SK-MEL-5 (cell line): Measurements from ENCODE around the gene PEX19. TPM values are rescaled to one million over a fixed set of nuclear protein-coding genes. Genes with fewer than 3 reads are reported as not detected.
"Not testable (repeated sequence)": the region's sequence is repeated elsewhere in the genome, so short reads cannot be mapped to it uniquely, and the experiment has no call there.

Source experiments
- DNase-seq: peaks from one replicate; pipeline ENCODE4 v3.0.0-alpha.2; 2016; ENCODE audit warnings: low read depth, low spot score
- in situ Hi-C: cut with HindIII; loops from 2 replicates; pipeline ENCODE4 v1.10.0; 2016; ENCODE audit warnings: low sequenced_read_pairs, high pct_unique_total_duplicates, low pct_unique_long_range_greater_than_20kb
- total RNA-seq: library from RNA; depleted of rRNA; stranded (reverse); fragments of >200 nt; shearing (Covaris generic); gene quantifications from 2 replicates; pipeline ENCODE4 v1.2.3, GENCODE V29; 2014

PEX19 gene
- total RNA-seq, 1 experiment from 2014 or later, result 46.2 TPM

DNA sequence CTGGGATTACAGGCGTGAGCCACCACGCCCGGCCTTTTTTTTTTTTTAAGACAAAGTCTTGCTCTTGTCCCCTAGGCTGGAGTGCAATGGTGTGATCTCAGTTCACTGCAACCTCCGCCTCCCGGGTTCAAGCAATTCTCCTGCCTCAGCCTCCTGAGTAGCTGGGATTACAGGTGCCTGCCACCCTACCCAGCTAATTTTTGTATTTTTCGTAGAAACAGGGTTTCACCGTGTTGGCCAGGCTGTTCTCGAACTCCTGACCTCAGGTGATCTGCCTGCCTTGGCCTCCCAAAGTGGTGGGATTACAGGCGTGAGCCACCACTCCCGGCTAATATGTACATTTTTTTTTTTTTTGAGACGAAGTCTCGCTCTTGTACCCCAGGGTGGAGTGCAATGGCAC, 2.8 kb upstream of the PEX19 start:
- DNase-seq, in situ Hi-C loops: not testable (repeated sequence)

DNA sequence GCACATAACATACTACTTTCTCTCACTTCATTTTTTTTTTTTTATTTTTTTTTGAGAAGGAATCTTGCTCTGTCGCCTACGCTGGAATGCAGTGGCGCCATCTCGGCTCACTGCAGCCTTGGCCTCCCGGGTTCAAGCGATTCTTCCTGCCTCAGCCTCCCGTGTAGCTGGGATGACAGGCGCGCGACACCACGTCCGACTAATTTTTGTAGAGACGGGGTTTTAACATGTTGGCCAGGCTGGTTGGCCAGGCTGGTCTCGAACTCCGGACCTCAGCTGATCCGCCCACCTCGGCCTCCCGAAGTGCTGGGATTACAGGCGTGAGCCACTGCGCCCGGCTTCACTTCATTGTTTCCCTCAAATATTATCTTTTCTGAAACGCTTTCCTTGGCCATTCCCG, 573 bp upstream of the PEX19 start:
- in situ Hi-C loops, result no loop called here
- no peak for DNase-seq

DNA sequence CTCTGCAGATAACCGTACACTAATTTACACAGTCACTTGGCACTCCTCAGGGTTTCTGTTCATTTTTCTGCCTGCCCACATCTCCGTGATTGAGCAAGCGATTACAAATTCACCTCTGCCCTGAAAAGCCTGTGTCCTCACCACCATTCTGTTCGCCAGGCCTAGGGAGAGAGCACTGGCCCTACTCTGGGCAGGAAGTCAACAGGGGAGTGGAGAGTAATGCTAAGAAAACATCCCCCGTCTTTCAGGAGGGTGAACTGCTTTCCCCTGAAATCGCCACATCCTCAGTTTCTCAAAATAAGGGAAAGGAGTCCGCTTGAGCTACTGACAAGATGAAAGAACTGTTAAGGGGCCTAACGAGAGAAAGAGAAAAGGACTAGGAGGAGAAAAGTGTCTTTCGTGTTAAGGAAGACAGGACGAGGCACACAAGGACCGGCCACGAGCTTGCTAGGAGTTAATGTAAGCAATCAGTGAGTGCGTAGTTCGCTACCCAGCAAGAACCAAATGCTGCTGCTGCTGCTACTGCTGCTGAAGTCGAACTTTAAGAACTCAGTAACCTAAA, 632 bp downstream of the PEX19 start:
- in situ Hi-C loops, result no loop called here
- DNase-seq, result peak; percentile 6

DNA sequence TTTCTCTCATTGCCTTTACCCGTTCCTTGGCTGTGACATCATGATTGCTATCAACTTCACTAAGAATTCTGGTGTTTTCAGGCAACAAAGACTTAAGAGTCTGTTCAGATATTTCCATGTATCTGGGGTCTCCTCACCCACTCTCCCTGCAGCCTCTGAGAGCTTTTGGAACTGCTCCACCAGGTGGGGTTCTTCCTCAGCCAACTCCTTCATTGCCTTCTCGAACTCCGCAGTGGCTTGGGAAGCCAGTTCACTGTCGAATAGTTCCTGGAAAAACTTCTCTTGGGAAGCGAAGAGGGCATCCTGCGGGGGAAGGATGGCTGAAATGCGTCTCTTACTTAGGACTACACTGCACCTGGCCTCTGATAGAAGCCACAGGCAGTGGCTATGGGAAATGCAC, 2.1 kb downstream of the PEX19 start:
- in situ Hi-C loops, result no loop called here
- no peak for DNase-seq

DNA sequence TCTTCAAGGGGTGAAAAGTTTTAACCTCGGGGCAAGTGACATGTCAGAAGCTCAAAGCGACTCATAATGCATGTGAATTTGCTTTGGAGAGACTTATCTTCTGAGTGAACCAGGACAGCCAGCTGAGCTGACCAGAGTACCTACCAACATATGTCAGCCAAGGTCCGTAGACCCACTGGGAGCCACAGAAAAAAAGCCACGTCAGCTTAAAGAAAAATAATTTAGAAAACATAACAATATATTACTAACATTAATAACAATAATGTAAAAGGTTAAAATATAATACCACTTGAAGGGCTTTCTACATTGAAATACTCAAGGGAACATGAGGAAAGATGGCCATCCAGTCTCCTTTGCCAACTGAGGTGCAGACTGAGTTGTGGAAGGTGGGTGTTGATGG, 6.9 kb downstream of the PEX19 start:
- in situ Hi-C loops, result no loop called here
- no peak for DNase-seq

DNA sequence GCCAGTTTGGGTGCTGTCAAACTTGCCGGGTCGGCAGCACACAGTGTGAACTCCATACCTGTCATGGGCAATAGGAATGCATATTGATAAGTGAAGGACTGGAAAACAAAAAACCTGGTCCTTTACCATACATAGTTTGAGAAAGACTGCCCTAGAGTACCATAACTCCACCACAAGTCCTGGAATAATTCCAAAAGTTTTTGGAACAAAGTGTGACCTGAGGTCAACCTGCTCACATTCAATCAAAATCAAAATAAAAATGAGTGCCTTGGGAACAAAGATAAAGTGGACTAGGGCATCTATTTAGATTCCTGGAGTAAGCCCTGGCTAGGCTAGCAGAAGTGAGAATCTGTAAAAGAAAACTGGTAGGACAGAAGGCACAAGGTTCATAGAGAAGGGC, 7.6 kb downstream of the PEX19 start:
- DNase-seq, result no peak

DNA sequence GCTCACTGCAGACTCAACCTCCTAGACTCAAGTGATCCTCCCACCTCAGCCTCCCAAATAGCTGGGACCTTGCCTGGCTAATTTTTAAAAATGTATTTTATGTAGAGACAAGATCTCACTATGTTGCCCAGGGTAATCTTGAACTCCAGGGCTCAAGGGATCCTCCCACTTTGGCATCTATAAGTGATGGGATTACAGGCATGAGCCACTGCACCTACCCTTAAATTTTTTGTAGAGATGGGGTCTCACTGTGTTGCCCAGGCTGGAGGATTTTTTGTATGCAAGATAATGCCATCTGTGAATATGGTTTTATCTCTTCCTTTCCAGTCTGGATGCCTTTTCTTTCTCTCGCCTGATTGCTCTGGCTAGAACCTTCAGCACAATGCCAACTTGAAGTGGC, 13.9 kb downstream of the PEX19 start:
- in situ Hi-C loops, result no loop called here

More for the DNA sequence above, 7.6 kb downstream of the PEX19 start:
- in situ Hi-C loops, result no loop called here

DNA sequence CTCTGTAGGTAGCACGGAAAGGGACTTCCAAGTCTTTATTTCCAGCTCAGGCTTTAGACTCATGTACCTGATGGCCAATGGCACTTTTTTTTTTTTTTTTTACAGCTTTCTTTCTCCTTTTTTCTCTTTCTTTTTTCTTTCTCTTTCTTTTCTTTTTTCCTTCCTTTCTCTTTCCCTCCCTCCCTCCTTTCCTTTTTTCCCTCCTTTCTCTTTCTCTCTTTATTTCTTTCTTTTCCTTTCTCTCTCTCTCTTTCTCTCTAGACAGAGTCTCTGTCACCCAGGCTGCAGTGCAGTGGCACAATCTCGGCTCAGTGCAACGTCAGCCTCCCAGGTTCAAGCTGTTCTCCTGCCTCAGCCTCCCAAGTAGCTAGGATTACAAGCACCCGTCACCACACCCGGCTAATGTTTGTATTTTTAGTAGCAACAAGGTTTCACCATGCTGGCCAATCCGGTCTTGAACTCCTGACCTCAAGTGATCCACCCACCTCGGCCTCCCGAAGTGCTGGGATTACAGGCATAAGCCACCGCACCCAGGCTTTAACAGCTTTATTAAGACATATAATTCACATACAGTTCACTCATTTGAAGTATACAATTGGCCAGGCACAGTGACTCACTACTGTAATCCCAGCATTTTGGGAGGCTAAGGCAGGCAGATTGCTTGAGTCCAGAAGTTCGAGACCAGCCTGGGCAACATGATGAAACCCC, 17.5 kb downstream of the PEX19 start:
- in situ Hi-C loops, result no loop called here
- no peak for DNase-seq

More for the DNA sequence above, 13.9 kb downstream of the PEX19 start:
- no peak for DNase-seq

DNA sequence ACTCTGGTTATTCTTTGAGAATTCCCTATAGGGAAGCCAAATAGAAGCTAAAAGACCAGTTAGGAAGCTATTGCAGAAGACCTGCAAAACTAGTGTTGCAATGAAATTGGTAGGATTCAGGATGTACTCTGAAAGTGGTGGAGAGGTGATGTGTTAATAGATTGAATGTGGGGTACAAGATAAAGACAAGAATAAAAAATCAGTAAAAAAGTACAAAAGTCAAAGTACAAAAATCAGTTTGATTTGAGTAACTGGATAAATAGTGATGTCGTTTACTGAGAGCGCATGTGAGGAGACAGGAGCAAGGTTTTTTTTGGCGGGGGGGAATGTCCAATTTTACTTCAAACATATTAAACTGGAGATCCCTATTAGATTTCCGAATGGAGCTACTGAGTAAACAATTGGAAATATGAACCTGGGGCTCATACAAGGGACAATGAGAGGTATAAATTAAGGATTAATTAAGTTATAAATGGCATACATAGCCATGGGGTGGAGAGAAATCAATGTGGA, 20.1 kb downstream of the PEX19 start:
- no peak for DNase-seq
- in situ Hi-C loops, result no loop called here

DNA sequence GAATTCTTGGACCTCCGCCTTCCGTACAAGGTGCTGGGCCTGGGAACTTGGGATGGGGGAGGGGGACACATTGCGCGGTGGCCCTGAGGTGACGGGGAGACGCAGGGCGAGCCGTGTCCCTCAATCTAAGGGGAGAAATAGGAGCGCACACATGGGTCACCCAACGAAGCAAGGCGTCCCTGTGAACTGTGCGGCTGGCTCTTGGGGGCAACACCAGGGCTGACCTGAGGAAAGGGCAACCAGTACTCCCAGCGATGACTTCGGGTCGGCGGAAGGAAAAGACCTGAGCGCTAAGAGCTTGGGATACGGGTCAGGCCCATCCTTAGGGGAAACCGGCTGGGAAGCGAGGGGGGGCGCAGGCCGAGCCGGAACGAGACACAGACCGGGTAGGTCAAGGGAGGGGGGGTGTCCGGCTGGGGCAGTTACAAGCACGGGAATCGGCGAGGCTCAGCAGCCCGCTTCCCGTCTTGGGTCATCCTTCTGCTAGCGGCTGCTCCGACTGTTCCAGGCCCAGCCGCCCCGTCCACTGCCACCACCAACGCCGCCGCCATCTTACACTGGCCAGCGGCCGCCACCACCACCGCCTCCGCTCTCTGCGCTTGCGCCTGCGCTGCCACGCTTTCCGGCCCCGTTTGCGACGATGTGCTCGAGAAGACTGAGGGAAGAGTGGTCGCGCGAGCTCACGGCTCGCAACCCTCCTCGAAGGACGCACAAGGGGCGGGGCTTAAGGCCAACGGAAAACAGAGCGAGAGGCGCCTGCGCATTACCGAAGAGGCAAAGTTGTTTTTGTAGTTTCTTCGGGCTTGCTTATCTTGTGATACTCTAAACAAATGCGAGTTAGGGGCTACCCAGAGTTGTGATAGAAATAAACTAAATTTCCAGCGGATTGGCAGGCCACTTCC, 22.8 kb downstream of the PEX19 start, which contains the start of gene DCAF8:
Gene DCAF8 (minus strand): TSS at position 657 of the 902 bp plus-strand sequence. CDS start 18,541 bp downstream, outside the sequence.
- DNase-seq, result peak; percentile 97
- in situ Hi-C loops, result no loop called here

DNA sequence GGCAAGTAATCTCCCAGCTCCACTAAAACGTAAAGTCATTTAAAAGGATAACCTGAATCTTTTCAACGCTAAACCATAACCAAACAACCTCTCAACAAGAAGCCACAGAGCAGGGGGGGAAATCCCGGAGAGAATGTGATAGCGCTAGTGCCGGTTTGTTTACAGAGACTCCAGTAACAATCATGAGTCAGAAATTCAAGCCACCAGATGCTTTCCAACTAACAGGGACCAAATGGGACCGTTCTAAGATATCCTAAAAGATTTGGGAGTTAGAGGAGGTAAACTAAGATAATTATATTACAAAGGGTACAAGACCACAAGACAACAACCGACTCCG, 23.4 kb downstream of the PEX19 start:
- DNase-seq, result peak; percentile 29
- in situ Hi-C loops, result no loop called here

DNA sequence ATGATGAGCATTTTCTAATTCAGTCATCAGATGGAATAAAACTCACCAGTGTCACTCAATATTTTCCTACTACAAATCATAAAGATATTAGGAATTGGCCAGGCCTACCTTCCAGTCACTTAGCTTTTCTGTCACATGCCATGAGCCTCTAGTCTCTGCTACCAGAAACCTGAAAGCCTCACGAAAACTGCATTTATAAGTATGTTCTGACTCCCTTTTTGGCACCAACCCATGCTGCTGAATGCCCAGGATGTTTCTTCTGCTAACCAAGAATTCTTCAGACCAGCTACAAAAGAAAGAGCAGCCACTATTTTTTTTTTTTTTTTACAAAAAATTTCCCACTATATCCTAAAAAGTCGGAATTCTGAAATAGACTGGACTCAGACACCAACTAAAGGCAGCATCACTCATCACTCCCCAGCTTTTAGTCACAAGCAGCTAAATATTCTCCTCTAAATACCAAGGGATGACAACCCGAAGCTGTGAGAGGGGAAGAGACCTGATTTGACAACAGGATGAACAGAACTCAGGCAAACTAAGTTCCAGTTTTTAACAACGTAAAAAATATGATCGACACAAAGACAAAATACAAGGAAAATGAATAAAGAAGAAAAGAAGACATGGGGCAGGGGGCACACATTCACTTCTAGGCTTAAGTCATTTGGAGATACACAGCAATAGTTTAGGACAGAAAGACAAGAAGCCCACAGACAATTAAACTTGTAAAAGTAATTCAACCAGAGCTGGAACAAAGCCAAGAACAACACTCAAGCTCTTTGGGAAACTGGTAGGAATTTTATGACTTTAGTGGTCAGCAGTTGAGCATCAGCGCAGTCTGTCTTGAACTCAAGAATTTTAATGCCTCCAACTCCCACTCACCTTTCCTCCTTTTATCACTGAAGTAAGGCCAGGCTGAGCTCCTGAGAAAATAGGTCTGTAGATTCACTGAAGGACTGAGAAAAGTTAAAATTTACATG, 24.2 kb downstream of the PEX19 start:
- in situ Hi-C loops, result no loop called here
- peak; percentile 53 for DNase-seq

DNA sequence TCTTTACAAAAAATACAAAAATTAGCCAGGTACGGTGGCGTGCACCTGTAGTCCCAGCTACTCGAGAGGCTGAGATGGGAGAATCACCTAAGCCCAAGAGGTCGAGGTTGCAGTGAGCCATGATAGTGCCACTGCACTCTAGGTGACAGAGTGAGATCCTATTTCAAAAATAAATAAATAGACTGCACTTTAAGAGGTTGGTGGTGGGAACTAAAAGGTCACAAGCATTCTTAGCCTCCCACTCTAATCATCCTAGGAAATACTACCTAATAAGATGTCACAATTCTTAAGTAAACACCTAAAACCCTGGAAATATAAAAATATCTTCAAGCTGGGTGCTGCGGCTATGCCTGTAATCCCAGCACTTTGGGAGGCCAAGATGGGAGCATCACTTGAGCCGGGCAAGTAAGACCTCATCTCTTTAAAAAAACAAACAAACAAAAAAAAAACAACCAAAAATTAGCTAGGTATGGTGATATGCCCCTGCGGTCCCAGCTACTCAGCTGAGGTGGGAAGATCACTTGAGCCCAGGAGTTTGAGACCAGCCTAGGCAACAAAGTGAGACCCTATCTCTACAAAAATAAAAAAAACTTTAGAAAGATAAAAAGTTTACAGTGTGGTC, 26.6 kb downstream of the PEX19 start:
- in situ Hi-C loops, result loop anchor here (10.0 kb wide), 1 partner anchor 153 kb away; no protein-coding TSS in a partner anchor

DNA sequence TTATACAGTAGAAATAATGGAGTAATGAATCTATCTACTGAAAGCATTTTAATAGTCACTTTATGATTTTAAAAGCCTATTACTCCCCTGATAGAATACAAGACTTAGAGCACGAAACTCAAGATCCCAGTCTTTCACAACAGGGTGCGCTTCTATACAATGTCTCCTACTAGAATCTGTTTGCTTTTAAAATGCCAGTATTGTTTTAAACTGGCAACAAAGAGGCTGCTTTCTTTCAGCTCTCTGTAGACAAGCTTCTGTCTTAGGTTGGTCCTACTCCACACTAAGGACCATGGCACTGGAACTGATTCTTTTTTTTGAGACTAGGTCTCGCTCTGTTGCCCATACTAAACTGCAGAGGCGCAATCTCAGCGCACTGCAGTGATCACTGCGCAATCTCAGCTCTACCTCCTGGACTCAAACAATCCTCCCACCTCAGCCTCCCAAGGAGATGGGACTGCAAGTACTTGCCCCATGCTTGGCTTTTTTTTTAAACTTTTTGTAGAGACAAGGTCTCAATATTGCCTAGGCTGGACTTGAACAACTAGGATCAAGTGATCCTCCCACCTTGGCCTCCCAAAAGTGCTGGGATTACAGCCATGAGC, 27.4 kb downstream of the PEX19 start:
- DNase-seq, result peak; percentile 53
- in situ Hi-C loops, result loop anchor here (10.0 kb wide), 1 partner anchor 153 kb away; no protein-coding TSS in a partner anchor

More for the DNA sequence above, 26.6 kb downstream of the PEX19 start:
- no peak for DNase-seq

DNA sequence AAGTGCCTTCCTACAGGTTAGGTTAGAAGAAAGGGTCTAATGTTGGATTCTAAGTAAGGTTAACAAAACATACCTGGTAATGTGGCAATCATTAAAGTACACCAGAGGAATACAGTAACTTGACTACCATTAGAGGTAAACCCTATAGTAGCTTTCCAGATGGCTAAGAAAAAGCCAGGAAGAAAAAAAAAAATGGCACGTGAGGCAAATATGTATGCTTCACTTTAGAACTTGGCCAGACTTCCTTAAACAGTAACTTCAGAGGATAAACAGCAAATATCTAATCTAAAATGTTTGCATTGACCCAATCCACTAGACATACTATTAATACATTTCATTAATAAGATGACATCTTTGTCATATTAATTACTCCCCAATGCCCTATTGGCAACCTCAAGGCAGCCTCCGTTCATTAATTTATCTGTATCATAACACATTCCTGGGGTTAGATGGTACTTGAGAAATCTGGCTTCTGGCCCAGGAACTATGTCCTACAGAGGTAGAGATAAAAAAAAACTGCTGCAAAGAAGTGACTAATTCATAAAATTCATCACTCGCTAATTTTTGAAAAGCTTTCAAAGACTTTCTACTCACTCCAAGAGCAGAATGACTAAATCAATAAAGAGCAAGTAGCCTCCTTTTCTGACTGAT, 28.4 kb downstream of the PEX19 start:
- in situ Hi-C loops, result loop anchor here (10.0 kb wide), 1 partner anchor 152 kb away; no protein-coding TSS in a partner anchor
- no peak for DNase-seq
